Natural killer cell (primary cell): ENCODE data around the gene PCDHGA5. TPM values are rescaled to one million over a fixed set of nuclear protein-coding genes. Genes with fewer than 3 reads are reported as not detected.

Experiments
- ATAC-seq, 3 donors: fragments of 150-1000 bp in 2 of 3; fragments of 200-7000 bp in 1 of 3; cut with Tn5 transposase; 1 replicate in 1 of 3; 2 replicates in 2 of 3; pipeline ENCODE4 v1.10.0; 2021; ENCODE audit warnings: mild to moderate bottlenecking in 2 of 3, moderate library complexity in 2 of 3
- DNase-seq, 2 donors: peaks; one replicate each; pipeline versions ENCODE4 v3.0.0 to v3.0.0-alpha.2; 2013 to 2021; ENCODE audit warnings: mixed read lengths in 1 of 2
- H3K27ac ChIP-seq: one replicate; pipeline ENCODE4 v1.5.1; 2013; ENCODE audit warnings: mild to moderate bottlenecking, low read length
- H3K27me3 ChIP-seq: one replicate; pipeline ENCODE4 v1.6.1; 2013; ENCODE audit warnings: low read length; ENCODE audit not compliant: control insufficient read depth, insufficient read depth
- H3K36me3 ChIP-seq: one replicate; pipeline ENCODE4 v1.6.1; 2013; ENCODE audit warnings: low read length; ENCODE audit not compliant: control insufficient read depth, insufficient read depth
- H3K4me1 ChIP-seq: one replicate; pipeline ENCODE4 v1.6.1; 2013; ENCODE audit warnings: low read length; ENCODE audit not compliant: control insufficient read depth, insufficient read depth
- H3K4me3 ChIP-seq: one replicate; pipeline ENCODE4 v1.5.1; 2013; ENCODE audit warnings: low read length
- H3K9me3 ChIP-seq: one replicate; pipeline ENCODE4 v1.6.1; 2013; ENCODE audit warnings: low read length; ENCODE audit not compliant: control insufficient read depth, insufficient read depth
- H3K27ac Mint-ChIP-seq, 2 donors: one replicate each; pipeline ENCODE4 v1.8.0; 2022; ENCODE audit warnings: mild to moderate bottlenecking in 2 of 2, mixed read lengths in 2 of 2, moderate library complexity in 1 of 2
- H3K27me3 Mint-ChIP-seq, 2 donors: one replicate each; pipeline ENCODE4 v1.8.0; 2022; ENCODE audit warnings: low read depth in 2 of 2, mixed read lengths in 2 of 2
- H3K36me3 Mint-ChIP-seq: one replicate; pipeline ENCODE4 v1.8.0; 2022; ENCODE audit warnings: mixed read lengths
- H3K4me1 Mint-ChIP-seq, 2 donors: one replicate each; pipeline ENCODE4 v1.8.0; 2022; ENCODE audit warnings: mixed read lengths in 2 of 2
- H3K4me3 Mint-ChIP-seq: one replicate; pipeline ENCODE4 v1.8.0; 2022; ENCODE audit warnings: mild to moderate bottlenecking, moderate library complexity, mixed read lengths
- H3K9me3 Mint-ChIP-seq, 2 donors: one replicate each; pipeline ENCODE4 v1.8.0; 2022; ENCODE audit warnings: mixed read lengths in 2 of 2
- WGBS: methylation state at CpG from one replicate; pipeline ENCODE4 v1.1.7; 2013; ENCODE audit warnings: missing lambda C conversion rate; ENCODE audit not compliant: insufficient coverage; 5-methylcytosine and 5-hydroxymethylcytosine counted together
- intact Hi-C: fragments of 100-400 bp; cut with micrococcal nuclease; formaldehyde crosslinking; loops from one replicate; pipeline ENCODE4 v1.14.2; 2022
- total RNA-seq, 4 donors: library from RNA; stranded (reverse); fragments of 120-200 nt in 1 of 4; gene quantifications; one replicate each; pipeline versions ENCODE4 v1.2.3 to v1.2.4, GENCODE V29; 2013 to 2022
- TF ChIP-seq, protein P1 (sequence below): fragments of 200-600 bp; IDR thresholded peaks from one replicate; pipeline ENCODE4 v1.8.0; 2022; ENCODE audit warnings: antibody characterized with exemption

PCDHGA5 gene
- total RNA-seq, 3 donors from 2014 or later (not counting 1 experiment from before 2014, with no cell fraction given): 0.12 to 0.30 (median 0.20) TPM

DNA sequence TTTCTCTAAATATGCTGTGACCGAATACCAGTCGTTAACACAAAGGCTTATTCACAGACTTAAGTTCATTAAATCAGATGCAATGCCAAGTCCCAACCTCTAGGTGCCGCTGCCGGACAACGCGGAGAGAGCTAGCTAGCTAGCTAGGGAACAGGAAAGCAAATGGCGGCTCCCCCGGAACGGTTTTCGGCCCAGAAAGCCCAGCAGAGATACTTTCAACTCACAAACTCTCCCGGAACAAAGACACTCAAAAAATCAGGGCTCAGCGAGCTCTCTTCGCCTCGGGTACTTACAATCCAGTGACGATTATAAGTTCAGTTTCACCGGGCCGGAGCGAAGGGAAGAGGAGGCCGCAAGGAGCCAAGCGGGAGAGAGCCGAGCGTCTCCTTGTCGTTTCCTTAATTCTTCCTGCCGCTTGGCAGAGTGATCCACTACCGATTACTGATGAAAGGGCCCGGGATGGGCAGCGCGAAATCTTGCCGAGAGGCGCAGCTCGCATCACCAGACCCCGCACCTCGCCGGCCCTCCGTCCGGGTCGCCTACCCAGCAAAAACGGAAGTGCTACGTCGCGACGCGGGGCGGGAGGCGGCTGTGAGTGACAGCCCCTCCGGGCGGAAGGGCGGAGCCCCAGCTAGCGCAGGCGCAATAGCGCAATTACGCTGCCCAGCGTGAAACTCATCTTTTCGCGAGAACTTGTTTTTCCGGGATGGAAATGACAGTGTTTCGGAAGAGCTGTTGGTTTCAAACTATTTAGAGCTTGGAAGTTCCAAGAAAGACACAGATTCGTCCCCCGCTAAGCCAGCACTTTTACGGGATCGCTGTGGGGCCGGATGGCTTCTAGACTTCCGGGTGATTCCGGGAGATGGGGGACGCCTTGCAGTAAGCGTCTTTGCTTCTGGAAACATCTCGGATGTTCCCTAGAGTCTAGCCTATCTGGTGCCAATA lies 43.5 kb upstream of the PCDHGA5 start, which contains the start of gene TAF7:
Gene TAF7, minus strand, starts transcription at position 560 of the 945 bp plus-strand sequence. CDS start 740 bp downstream, outside the sequence.
- Mint-ChIP-seq H3K27me3 (peaks cover 3 to 7% of the 10 kb centered on the region in 2 donors), H3K9me3 (peaks cover 14 to 20% of the 10 kb centered on the region in 2 donors), H3K36me3 (peaks cover 51% of the 10 kb centered on the region), H3K4me1 (peaks cover 31 to 34% of the 10 kb centered on the region in 2 donors), H3K4me3 (peak within 1 kb of the TSS; percentile 99), H3K27ac (peak within 1 kb of the TSS; percentile 100)
- 2% methylated on average over 67 of the region's 67 CpGs for WGBS
- Histone ChIP-seq H3K9me3 (peaks cover 48% of the 10 kb centered on the region), H3K27ac (peak within 1 kb of the TSS; percentile 97), H3K36me3 (peaks cover 7% of the 10 kb centered on the region), H3K4me1 (peaks cover 12% of the 10 kb centered on the region), H3K4me3 (peak within 1 kb of the TSS; percentile 93), H3K27me3 (no peaks in the 10 kb centered on the region)
- peak; percentile 93 to 97 for DNase-seq
- ATAC-seq: peak; percentile 89 to 96 (median 90)
- TF ChIP-seq, protein P1, sequence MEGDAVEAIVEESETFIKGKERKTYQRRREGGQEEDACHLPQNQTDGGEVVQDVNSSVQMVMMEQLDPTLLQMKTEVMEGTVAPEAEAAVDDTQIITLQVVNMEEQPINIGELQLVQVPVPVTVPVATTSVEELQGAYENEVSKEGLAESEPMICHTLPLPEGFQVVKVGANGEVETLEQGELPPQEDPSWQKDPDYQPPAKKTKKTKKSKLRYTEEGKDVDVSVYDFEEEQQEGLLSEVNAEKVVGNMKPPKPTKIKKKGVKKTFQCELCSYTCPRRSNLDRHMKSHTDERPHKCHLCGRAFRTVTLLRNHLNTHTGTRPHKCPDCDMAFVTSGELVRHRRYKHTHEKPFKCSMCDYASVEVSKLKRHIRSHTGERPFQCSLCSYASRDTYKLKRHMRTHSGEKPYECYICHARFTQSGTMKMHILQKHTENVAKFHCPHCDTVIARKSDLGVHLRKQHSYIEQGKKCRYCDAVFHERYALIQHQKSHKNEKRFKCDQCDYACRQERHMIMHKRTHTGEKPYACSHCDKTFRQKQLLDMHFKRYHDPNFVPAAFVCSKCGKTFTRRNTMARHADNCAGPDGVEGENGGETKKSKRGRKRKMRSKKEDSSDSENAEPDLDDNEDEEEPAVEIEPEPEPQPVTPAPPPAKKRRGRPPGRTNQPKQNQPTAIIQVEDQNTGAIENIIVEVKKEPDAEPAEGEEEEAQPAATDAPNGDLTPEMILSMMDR: peak; percentile 81
- intact Hi-C loops: loop anchor here (1.0 kb wide), 1 partner anchor 244 kb away; no protein-coding TSS in a partner anchor

DNA sequence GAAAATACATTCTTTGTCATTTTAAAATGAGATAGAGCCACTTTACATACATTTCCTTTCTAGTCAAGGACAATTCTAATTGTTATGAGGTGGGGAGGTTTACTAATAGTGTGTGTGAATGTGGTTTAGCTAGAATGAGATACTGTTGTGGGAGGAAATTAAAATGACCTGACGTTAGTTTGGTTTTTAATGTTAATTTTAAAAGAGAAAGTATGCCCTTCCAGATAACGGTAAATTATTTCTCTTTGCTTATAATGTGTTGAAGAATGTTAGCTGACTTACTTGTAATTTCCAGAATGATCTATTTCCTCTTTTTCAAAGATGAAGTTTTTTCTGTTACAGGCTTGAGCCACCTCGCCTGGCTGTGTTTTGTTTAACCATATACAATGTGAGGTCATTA lies 41.7 kb upstream of the PCDHGA5 start:
- H3K36me3 ChIP-seq: peaks cover 7% of the 10 kb centered on the region
- TF ChIP-seq, protein P1: no peak
- Mint-ChIP-seq H3K27ac (peak overlapping the region in 1 of 2 donors; percentile 100), H3K4me3 (peak overlapping the region; percentile 99), H3K4me1 (peaks cover 39% of the 10 kb centered on the region in 2 donors), H3K9me3 (peaks cover 11 to 17% of the 10 kb centered on the region in 2 donors), H3K36me3 (peaks cover 46% of the 10 kb centered on the region), H3K27me3 (peaks cover 14 to 21% of the 10 kb centered on the region in 2 donors)
- intact Hi-C loops: no loop called here
- DNase-seq (no peak), ATAC-seq (no peak)
- H3K27ac ChIP-seq: no peak overlapping the region
- peaks cover 18% of the 10 kb centered on the region for H3K4me1 ChIP-seq
- no peak overlapping the region for H3K4me3 ChIP-seq
- H3K9me3 ChIP-seq: peaks cover 33% of the 10 kb centered on the region
- H3K27me3 ChIP-seq: no peaks in the 10 kb centered on the region
- 71% methylated on average over 1 of the region's 3 CpGs for WGBS

DNA sequence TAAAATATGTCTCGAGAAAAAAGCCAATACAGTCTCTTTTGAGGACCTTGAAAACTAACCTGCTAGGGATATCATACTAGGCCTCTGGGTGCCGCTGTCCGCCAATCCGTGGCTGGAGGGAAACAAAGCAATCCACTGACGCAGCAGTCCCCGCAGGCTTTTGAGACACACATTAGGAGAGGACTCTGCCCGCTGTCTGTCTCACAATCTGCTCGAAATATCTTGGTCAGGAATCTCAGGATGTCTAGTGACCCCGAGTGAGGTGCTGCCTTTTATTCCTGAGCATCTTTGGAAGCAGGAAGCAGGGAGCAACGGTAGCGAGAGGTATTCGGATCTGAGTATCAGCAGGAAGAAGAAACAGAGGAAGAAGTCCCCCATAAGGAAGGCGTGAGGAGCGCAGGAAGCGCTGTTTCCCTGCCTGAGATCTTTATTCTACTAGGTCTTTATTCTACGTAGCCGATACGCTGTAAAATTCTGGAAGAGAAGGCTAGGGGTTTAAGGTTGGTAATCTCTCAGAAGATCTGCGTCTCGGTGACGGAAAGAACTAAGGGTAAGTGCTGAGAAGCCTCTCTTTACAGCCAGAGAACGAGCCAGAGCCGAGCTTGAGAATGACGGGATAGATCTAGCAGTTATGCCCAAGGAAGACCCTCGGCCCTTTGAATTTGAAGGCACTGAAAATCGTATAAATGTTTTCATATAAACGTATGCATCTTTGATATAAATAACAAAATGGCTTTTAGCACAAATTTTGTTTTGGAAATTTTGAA lies 37.7 kb upstream of the PCDHGA5 start:
- peaks cover 35 to 60% of the 10 kb centered on the region in 2 donors for H3K27me3 Mint-ChIP-seq

More for the DNA sequence above, 37.7 kb upstream of the PCDHGA5 start:
- TF ChIP-seq, protein P1: peak; percentile 67
- Histone ChIP-seq H3K27ac (peak overlapping the region; percentile 22), H3K9me3 (peaks cover 3% of the 10 kb centered on the region), H3K4me3 (peak overlapping the region; percentile 32), H3K4me1 (peaks cover 8% of the 10 kb centered on the region), H3K36me3 (no peaks in the 10 kb centered on the region), H3K27me3 (peaks cover 15% of the 10 kb centered on the region)
- Mint-ChIP-seq H3K4me3 (peak overlapping the region; percentile 92), H3K4me1 (peaks cover 7 to 8% of the 10 kb centered on the region in 2 donors), H3K36me3 (peaks cover 18% of the 10 kb centered on the region), H3K27ac (peak overlapping the region in 1 of 2 donors; percentile 92), H3K9me3 (no peaks in the 10 kb centered on the region)
- intact Hi-C loops: loop anchor here (1.0 to 5.0 kb wide), 2 partner anchors 186 to 198 kb away; no protein-coding TSS in a partner anchor
- 19% methylated on average over 26 of the region's 27 CpGs for WGBS
- ATAC-seq (peak; percentile 64 to 94 (median 85)), DNase-seq (peak; percentile 52 to 81)
